Measurements from ENCODE around the gene KLHL9.

KLHL9 gene

DNA sequence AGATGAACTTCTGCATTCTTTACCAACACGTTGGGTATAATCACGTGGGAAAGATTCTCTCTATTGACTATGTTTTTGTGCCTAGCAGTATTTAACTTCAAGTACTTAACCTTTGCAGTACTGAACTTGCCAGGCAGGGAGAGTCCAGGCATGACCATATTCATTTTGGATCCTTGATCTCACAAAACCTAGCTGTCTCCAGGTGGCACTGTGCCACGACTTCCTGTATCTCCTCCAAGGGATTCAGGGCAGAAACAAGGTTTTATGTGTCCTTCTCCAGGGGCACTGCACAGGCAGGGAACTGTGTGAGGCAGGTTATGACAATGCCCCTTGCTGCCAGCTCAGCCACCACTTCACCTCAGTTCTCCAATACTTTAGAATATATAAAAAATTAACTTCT, 18.3 kb downstream of the KLHL9 start:
- TF ChIP-seq, protein P1, sequence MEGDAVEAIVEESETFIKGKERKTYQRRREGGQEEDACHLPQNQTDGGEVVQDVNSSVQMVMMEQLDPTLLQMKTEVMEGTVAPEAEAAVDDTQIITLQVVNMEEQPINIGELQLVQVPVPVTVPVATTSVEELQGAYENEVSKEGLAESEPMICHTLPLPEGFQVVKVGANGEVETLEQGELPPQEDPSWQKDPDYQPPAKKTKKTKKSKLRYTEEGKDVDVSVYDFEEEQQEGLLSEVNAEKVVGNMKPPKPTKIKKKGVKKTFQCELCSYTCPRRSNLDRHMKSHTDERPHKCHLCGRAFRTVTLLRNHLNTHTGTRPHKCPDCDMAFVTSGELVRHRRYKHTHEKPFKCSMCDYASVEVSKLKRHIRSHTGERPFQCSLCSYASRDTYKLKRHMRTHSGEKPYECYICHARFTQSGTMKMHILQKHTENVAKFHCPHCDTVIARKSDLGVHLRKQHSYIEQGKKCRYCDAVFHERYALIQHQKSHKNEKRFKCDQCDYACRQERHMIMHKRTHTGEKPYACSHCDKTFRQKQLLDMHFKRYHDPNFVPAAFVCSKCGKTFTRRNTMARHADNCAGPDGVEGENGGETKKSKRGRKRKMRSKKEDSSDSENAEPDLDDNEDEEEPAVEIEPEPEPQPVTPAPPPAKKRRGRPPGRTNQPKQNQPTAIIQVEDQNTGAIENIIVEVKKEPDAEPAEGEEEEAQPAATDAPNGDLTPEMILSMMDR (IDR thresholded peaks at IDR 0.05), result no peak
- TF ChIP-seq ZFX (IDR thresholded peaks at IDR 0.05; ENCODE audit: borderline replicate concordance), result no peak
- H3K27ac ChIP-seq, result no peak overlapping the region

DNA sequence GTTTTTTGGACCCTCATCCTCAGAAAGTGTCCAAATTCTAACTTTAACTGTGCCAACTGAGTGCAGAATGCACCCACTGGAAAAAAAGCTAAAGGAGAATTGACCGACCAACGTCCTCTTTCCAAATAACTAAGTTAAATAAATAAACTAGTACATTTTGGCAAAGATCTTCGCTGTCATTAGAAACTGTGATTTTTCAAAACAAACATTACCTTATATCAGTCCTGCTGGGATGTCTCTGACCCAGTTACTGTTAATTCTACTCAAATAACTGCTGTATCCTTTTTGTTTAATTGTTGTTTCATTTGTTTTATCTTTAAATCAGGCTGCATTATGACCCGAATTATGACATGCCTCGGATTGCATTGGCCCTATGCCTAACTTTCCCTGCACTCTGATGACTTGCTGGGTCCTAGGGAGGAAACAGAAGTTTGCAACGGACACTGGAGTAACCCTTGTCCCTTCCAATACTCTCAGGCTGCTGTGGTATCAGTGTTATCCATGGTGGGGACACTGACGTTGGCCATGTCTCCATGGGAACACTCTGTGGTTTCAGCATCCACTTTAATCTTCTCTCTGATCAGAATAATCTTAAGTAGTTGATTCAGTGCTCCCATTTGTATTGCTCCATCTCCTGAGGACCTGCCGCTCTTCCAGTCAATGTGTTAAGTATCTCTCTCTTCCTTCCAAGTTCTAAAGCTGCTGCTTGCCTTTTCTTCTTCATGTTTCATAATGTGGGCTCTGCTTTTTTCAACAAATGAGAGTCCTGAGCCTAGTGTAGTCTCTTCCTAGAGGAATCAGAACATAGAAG, 19.0 kb downstream of the KLHL9 start:
- no peak for TF ChIP-seq ZFX (IDR thresholded peaks at IDR 0.05; ENCODE audit: borderline replicate concordance)
- TF ChIP-seq, protein P1 (IDR thresholded peaks at IDR 0.05), result no peak
- H3K27ac ChIP-seq, result no peak overlapping the region

DNA sequence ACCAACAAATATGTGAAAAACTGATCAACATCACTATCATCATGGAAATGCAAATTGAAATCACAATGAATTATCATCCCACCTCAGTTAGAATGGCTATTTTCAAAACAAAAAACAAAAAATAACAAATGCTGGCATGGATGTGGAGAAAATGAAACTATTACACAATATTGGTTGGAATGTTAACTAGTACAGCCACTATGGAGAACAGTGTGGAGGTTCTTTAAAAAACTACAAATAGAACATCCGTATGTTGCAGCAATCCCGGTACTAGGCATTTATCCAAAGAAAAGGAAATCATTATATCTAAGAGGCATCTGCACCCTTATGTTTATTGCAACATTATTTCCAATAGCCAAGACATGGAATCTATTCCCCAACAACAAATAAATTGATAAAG, 21.1 kb downstream of the KLHL9 start:
- TF ChIP-seq, protein P1 (IDR thresholded peaks at IDR 0.05), result no peak
- TF ChIP-seq ZFX (IDR thresholded peaks at IDR 0.05; ENCODE audit: borderline replicate concordance), result no peak
- no peak overlapping the region for H3K27ac ChIP-seq

DNA sequence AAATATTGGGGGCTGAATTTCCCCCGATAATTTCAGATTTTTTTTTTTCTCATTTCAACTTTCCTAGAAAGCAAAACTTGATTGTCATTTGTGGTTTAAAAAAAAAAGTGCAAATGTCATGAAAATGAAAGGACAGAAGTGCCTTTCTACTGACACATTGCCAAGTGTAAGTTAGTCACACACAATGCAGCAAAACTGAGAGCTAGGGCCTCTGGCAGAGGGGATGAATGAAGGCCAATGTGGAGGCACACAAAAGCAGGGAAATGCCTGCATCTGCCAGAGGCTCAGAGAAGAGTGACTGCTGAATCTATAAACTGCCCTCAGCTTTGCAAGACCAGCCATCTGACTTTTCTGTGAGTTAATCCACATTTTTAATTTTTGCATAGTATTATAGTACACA, 23.3 kb downstream of the KLHL9 start:
- no peak overlapping the region for H3K27ac ChIP-seq
- no peak for TF ChIP-seq ZFX (IDR thresholded peaks at IDR 0.05; ENCODE audit: borderline replicate concordance)
- TF ChIP-seq, protein P1 (IDR thresholded peaks at IDR 0.05), result no peak

DNA sequence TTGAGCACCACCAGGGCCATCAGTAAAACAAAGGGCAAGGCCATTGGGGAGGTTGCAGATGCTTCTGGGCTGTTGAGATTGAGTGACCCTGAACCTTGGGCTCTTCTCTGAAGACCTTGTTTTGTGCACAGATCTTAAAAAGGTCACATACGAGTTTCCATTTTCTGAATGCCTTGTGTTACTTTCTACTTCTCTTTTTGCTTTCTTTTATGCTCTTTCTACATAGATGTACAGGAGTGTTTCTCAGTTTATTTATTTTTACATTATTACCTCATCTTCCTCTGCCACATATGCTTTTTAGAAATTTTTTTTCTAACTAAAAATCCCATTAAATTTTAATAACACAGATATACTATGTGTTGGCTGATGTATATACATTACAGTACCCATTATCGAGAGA, 30.0 kb downstream of the KLHL9 start, which contains the start of gene IFNA5:
TSS of gene IFNA5 (minus strand) at position 101 of the 400 bp plus-strand sequence. CDS start at position 44, 57 bp downstream.
- H3K27ac ChIP-seq, result no peak within 1 kb of the TSS
- TF ChIP-seq, protein P1 (IDR thresholded peaks at IDR 0.05), result no peak
- TF ChIP-seq ZFX (IDR thresholded peaks at IDR 0.05; ENCODE audit: borderline replicate concordance), result no peak

DNA sequence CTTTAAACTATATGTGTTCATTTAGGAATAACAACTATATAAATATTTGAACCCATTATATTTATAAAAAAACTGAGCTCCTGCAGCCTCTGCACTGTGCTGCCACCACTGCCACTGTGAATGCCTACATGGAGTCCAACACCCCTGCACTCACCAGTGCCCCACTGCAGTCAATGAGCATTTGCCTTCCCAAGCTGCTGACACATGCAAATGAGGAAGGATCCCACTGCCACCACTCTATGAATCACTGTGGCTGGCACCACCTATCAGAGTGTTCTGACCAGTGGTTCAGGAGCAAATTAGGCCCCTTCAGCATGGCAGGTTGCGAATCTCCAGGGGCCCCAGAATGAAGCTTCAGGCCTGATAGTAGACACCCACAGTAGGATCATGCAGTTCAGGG, 39.2 kb downstream of the KLHL9 start:
- TF ChIP-seq, protein P1 (IDR thresholded peaks at IDR 0.05), result no peak
- no peak for TF ChIP-seq ZFX (IDR thresholded peaks at IDR 0.05; ENCODE audit: borderline replicate concordance)

DNA sequence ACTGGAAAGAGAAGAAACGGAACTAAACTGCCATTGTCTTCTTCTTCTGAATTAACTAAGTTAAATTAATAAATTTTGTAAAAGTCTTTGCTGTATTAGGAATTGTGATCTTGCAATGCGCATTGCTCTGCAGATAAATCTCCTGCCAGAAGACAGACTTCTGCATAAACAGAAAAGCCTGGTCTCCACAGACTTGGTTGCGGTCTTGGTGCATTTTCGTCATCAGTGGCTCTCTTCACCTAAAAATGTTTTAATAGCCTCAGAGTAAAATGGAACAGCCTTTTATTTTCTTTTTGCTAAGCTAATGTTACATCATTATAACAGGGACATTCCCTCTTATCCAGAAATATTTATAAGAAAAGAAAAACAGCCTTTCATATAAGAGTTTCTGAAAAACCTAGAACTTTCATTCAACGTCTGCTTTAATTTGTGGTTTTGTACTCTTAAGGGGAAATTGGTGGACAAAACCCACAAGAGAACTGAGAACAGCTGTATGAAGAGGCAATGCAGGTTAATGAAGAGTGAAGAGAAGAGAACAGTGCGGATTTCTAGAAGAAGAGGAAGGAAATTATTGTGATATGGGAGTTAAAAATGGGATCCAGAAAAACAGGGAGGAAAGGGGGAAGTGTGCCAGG, 40.2 kb downstream of the KLHL9 start:
- no peak overlapping the region for H3K27ac ChIP-seq
- TF ChIP-seq ZFX (IDR thresholded peaks at IDR 0.05; ENCODE audit: borderline replicate concordance), result no peak
- TF ChIP-seq, protein P1 (IDR thresholded peaks at IDR 0.05), result no peak

More for the DNA sequence above, 39.2 kb downstream of the KLHL9 start:
- H3K27ac ChIP-seq, result no peak overlapping the region
